HG02642 (cell line): ENCODE results near the gene MSH2.
A peak's percentile ranks its signal among the peaks of the same experiment; 100 is the strongest.

Experiments
- ATAC-seq: cut with Tn5 transposase; IDR thresholded peaks from one replicate; pipeline ENCODE4 v1.9.1; 2021; ENCODE audit warnings: mild to moderate bottlenecking; ENCODE audit not compliant: unreplicated experiment, poor library complexity

The MSH2 gene

DNA sequence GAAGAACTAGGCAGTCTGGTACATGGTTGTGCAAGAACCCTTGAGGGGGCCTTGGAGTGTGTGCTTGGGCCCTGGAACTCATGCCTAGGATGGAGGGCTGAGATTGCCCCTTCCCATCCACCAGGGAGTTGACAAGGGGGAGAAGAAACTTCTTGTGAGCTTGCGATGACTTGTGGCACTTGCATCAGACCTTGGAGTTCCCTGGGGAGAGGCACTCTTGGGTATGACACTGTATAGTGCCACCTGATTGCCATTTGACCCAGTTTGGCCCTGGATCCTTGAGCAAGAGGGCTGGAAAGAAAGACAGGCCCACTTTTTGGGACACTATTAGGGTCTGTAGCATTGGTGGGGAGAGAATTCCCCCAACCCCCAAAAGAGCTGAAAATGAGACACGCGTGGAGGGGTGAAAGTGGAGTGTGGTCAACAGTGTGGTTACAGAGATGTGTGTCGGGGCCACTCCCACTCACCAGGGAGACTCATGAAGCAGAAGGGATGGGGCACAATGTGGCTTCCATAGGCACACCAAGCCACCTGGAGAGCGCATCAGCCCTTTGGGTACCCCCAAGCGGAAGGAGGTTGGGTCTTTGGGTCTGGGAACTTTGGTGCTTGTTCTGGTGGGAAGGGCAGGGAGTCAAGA, 101.3 kb downstream of the MSH2 start:
- peak; percentile 19 for ATAC-seq

DNA sequence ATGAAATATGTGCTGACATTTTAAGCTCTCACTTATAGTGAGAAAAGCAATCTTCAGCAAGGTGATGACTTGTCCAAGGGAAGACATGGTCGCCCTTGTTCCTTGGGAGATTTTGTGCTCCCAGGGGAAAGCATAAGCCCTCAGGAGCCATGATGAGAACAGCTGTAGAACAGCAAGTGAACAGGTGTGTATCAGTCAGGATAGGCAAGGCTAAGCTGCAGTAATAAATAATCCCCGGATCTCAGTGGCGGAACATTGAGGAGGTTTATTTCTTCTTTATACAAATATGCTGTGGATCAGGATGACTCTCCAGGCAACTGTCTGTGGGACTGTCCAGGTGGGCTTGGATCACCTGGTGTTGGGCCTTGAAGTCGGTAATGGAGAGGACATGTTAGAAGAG, 103.1 kb downstream of the MSH2 start:
- no peak for ATAC-seq

DNA sequence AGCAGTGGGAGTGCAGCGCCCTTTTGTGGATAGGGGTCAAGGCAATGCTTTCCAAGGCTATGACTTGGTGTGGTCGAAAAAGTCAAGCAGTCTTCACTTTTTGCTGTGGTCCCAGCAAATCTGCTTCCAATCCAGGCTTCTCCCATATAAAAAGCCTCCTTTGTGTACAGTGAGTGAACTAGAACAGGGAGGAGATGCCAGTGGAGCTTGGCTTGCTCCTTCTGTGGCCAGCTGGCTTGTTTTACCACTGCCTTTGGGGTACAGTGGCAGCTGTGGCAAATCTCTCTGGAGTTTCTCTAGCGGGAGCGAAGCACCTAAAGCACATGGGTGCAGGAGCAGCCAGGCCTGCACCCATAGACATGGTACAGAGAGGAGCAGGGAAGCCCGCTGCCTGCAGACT, 103.5 kb downstream of the MSH2 start:
- no peak for ATAC-seq

DNA sequence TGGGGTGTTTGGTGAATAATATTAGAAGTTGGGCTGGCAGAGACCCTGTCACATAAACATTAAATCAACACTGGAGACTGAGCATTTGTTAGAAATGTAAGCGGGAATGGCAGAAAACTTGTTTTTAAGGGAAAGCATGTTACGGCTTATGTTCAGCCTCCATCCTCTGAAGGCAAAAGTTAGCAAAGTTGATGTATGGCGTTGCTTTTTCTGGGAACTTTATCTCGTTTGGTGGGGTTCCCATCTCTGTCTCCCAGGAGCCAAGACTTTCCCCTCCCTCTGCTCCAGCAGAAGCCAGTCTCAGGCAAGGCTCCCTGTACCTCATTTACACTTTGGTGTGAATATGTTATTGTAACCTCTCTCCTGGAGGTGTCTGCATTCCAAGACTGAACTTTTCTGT, 105.1 kb downstream of the MSH2 start:
- no peak for ATAC-seq

DNA sequence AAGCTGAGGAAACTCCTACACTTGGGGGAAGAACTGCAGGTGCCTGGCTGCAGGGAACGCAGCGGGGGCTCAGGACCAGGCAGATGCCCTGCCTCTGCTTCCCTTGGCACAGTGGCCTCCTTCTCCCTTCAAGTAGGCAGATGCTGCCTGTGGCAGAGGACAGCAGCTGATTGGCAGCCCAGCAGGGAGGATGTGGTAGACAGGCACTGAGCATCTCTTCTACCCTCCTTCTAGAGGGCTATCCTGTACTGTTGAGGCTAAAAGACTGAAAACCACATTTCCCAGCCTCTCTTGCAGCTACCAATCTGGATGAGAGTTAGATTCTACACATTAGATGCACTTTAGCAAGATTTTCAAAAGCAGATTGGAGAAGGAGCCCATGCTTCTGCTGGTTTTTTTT, 105.7 kb downstream of the MSH2 start:
- ATAC-seq = no peak

DNA sequence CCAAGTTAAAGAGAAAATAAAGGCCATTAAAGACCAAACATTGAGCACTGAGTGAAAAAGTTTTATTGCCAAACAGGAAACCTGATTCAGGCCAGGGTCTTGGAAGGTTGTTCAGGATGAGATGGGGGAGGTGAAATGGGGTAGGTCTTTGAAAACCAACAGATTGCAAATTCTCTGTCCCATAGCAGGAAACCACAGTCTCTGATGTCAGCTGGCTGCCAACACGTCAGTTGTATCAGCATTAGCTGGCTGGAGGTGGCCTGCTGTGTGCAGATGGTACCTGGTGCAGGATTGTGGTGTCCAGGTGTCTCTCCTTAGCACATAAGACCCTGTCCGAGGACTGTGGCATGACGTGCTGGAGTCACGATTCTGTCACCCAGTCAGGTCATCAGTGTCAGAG, 106.3 kb downstream of the MSH2 start:
- ATAC-seq = no peak

DNA sequence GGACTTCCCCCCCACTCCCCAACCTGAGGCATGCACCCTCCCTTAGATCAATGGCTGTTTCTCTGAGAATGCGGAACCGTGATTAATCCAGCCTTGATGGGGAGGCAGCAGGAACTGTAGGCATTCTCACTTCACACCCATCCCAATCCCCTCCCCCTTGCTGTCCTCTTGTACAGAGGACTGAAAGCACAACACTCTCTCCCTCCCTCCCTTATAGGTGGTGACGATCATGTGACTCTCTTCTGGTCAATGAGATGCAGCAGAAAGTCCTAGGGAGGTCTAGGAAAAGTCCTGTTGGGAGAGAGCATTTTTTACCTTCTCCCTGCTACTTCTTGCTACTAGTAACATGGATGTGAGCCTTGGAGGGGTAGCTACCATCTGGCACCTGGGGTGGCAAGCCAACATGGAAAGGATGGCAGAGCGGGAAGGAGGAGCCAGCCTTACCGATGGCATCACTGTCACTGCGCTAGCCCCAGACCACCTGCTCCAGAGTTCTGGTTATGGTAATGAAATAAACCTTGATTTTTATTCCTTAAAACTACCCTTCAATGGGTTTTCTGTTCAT, 106.9 kb downstream of the MSH2 start:
- no peak for ATAC-seq

DNA sequence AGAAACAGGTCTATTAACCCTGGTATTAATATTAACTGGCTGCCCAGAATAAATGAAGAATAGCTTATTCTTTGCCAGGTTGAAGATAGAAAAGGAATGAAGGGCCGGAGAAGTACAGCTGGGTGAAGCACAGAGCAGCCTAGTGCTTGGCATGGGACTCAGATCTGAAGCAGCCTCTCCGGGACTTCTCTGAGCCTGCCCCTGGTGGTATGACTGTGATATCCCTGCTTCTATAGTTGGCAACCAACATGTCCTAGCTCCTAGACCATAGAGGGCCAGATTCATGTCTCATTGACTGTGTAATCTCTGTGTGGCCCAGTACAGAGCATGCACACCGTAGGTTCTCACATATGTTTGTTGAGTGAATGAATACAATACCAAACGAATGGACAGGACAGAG, 107.8 kb downstream of the MSH2 start:
- no peak for ATAC-seq

DNA sequence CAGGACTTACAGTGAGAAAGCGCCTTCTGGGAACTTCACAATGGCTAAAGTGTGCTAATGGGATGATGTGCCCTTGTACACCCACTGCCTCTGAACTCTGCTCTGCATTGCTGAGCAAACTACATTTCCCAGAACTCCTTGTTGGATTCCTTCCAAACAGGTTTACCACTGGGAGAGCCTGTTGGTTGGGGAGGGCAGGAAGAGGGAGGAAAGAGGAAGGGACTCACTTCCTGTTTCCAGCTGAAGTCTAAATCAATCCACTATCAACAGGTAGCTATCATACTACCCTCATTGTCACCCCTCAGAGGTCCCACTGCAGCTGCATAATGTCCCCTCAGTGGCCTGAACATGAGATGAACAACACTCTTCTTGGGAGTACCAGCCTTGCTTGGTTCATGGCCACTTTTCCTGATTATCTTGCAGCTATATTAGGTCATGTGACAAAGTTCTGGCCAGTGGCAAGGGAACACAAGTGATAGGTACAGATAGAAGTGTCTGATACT, 109.7 kb downstream of the MSH2 start:
- ATAC-seq = no peak

DNA sequence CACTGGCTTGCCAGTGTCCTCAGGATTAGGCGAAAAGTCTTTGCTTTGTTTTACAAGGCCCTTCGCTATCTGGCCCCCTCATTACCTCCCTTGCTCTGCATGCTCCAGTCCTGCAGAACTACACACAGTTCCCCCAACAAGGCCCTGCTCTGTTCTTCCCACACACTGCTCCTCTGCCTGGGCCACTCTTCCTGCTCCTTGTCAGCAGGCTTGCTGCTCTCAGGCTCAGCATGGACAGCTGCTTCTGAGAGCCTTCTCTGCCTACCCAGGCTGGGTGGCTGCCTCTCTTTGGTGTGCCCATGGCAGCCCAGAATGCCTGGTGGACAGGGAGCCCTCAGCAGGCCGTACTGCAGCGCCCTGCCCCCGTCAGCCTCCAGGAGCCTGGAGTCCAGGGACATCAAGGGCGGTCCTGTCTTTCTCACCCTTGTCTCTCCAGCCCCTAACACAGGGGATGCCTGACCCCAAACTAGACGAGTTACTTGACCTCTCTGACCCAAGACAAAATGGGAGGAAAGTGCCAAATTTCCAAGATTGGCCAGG, 111.1 kb downstream of the MSH2 start:
- ATAC-seq = no peak

DNA sequence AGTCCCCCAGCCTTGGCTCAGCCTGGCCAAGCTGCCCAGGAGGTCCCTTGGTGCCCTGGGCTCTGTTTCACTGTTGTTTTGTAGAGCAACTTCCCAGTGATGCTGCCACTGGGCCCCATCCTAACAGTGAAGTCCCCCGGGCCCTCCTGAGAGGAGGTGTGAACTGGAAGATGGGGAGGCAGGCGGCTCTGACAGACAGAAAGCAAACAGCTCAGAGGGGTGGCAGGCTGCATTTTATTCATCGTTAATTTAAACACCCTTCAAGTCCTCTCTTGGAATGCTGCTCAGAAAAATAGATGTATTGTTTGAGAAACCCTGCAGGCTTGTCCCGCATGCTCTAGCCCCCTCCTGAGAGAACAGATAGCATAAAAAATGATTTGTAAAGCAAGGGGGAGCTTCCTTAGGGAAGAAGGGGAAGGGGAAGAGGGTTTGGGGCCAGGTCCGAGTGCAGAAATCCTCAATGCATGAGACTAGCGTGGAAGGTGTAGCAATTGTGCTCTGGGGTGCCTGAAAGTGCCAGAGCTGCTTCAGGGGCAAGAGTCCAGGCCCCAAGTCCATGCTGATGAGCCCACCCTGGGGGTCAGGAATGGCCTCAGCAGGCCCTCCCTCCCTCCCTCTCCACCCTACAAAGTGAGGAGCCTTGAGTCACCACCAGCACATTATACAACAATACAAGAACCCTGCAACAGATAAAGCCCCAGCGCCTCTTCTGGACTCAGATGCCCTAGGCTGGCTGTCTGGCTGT, 113.6 kb downstream of the MSH2 start:
- ATAC-seq = no peak

DNA sequence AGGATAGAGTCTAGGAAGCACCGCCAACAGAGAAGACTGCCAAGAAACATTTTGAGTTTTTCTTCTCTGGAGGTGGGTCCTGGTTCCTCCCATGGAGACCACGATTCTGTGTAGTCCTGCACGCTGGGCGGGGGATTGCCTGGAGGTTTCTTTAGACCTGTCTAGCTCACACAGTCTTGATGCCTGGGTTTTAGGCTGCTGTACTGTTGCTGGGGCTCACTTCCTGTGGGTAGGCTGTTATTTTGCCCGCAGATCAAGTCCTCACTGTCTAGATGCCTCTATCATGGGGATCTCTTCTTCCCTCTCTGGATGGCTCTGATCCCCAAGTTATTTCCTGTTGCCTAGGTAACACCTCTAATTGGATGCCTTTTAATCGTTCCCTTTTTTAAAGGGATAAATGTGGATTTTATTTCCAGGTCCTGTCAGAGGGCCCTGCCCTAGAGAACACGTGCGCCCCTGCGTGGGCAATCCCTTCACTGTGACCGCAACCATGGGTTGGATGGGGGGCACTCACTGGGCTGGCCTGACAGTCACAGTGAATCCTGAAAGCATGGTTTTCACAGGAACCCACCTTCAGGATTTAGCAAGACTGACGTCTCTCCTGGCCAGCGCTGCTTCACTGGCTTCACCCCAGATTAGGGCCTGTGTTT, 115.7 kb downstream of the MSH2 start:
- no peak for ATAC-seq

DNA sequence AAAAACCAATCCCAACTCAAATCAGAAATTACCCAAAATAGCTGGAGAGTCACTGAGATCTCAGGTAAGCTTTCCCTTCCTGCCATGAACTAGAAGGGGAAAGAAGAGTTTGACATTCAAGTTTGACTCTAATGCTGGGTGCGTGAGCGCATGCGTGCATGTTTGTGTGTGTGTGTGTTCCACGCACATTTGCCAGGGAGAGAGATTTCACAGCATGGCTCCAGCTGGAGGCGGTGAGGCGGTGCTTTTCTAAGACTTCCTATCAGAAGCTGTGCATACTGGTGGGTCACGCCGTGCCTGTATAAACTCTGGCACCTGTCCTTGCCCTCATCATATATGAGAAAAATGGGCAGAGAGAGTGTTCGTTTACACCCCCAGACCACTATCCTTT, 116.2 kb downstream of the MSH2 start:
- ATAC-seq = no peak

DNA sequence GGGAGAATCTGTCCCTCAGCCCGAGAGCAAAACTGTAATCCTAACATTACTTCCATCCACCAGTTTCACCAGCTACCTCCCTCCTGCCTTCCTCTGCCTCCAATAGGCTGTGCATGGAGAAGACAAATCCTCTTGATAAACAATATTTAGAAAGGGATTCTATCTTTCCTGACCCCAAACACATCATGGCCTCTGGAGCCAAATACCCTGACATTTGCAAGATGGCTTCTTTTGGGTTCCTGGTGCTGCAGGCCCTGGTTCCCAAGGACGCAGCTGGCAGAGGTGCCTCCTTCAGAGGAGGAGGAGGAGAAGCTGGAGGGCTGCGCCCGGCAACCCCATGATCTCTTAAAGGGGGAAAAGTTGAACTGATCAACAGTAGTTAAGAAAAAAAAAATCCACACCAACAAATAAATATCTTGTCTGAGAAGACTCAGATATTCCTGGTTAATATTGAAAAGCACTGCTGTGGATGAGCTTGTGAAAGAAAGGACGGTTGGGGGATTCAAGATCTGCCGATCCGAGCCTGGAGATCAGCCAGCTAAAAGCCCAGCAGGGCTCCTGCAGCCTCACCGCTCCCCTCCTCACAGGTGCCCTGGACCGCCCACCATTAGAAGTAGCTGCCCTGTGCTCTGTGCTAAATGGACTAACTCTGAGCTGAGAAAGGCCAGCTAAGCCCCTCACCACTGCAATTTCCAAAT, 116.8 kb downstream of the MSH2 start:
- no peak for ATAC-seq

DNA sequence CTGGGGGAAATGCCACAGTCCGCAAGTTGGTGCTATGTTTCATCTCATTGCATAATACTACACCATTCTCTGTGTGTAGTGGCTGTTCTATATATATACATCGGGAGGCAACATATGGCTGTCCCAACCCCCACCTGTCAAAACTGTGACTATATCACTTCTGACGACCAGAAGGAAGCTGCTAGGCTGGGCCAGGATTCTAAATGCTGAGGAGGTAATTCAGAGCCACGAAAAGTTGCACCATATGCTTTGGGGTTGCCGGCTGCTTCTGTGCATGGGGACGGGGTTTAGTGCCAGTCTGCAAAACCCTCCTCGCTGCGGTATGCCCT, 117.3 kb downstream of the MSH2 start:
- ATAC-seq = no peak

DNA sequence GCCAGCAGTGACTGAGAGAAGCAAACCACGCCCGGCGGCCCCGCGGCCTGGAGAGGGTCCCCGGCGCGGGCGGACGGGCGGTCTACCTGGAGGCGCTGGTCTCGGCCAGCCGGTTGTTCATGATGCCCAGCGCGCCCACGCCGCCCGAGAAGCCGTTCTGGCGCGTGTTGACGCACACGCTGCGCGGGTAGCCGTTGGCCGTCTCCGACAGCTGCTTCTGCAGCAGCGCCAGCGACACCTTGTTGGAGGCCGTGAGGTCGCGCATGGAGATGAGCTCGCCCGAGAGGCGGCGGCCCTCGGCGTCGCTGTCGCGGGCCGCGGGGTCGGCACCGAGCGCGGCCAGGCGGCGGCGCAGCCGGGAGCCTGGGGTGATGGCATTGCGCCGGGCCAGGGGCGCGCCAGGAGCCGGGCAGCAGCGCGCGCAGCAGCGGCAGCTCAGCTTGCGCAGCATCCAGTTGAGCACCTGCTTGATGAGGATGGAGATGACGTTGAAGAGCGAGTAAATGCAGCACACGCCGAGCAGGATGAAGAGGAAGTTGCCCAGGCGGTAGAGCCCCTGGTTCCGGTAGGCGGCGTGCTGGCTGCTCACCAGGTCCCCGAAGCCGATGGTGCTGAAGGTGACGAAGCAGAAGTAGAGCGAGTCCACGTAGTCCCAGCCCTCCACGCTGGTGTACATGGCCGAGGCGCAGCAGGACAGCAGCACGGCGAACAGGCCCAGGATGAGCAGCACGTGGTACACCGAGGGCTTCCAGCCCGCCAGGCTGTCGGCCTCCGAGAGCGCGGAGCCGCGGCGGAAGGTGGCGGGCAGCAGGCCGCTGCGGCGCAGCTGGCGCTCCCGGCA, 118.1 kb downstream of the MSH2 start:
- ATAC-seq = peak; percentile 77

DNA sequence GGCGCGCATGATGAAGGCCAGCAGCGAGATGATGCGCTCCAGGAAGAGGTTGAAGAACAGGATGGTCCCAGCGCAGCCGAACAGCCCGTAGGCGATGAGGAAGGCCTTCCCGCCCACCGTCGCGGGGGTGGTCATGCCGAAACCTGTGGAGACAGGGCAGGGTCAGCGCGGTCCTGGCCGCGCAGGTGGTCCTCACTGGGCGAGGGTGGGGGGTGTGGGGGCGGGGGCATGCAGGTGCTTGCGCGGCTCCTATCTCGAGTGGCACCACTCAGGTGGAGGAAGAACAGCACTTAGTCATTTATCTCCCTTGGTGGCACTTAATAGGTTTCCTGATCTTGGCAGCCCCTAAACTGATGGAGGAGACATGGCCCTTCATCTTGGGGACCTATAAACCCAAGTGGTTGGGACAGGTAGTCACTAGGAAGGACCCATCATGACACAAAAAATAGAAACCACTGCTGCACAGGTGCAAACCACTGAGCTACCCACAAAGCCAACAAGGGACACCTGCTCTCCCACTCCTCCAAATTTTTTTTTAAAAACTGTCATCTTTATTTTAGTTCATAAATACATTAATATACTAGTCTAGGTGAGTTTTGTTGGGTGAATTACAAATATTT, 118.8 kb downstream of the MSH2 start:
- ATAC-seq = no peak

DNA sequence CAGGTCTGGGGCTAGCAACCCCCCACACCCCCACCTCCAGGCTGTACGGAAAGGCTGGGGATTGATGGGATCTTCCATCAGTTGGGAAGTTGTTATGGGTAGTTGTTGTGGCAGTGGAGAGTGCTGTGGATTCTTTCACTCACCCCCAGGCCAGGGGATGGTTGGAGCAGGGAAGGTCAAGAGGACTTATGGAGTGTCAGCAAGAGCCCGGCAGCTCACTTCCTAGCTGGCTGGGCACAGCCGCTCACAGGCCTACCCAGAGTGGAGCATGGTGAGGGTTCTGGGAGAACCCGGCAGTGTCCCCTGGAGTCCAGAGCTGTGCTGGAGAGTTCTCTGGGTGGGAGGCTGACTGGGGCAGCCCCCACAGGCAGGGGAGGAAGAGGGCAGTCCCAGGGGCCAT, 122.2 kb downstream of the MSH2 start:
- no peak for ATAC-seq

DNA sequence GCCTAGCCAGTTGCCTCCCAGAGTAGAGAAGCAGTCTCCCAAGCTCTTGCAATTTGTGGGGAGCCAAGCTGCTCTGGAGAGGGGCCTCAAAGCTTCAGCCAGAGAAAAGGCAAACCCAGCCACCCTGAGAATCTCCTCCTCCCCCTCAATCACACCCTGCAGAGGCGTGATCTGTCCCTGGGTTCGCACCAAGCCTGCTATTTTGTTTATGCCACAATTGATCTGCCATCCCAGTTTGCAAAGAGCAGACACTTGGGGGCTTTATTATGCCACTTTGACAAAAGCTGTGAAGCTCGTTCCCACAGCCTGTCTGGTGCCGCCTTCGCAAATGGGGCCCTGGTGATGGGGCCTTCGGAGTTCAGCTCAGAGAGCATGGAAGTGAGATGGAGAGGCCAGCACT, 125.5 kb downstream of the MSH2 start:
- ATAC-seq = no peak
